ENCODE measurements around the gene CDH12.
"Not testable (repeated sequence)": the region's sequence is repeated elsewhere in the genome, so short reads cannot be mapped to it uniquely, and the experiment has no call there.

DNA sequence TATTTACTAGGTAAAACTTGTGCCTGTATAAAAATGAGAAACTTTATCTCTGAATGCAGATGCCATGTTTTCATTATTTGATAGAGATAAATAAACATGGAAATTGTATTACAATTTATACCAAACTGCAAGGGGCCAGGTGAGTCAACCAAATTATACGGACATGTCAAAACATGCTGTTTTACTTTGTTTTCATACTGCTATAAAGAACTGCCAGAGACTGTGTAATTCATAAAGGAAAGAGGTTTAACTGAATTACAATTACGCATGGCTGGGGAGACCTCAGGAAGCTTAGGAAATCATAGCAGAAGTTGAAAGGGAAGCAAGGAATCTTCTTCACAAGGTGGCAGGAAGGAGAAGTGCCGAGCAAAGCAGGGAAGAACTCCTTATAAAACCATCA, 840.3 kb downstream of the CDH12 start:
- TF ChIP-seq POLR2A (IDR thresholded peaks at IDR 0.05; ENCODE audit: low read depth); POLR2AphosphoS5 (IDR thresholded peaks at IDR 0.05): not testable (repeated sequence)
- TF ChIP-seq, protein P1, sequence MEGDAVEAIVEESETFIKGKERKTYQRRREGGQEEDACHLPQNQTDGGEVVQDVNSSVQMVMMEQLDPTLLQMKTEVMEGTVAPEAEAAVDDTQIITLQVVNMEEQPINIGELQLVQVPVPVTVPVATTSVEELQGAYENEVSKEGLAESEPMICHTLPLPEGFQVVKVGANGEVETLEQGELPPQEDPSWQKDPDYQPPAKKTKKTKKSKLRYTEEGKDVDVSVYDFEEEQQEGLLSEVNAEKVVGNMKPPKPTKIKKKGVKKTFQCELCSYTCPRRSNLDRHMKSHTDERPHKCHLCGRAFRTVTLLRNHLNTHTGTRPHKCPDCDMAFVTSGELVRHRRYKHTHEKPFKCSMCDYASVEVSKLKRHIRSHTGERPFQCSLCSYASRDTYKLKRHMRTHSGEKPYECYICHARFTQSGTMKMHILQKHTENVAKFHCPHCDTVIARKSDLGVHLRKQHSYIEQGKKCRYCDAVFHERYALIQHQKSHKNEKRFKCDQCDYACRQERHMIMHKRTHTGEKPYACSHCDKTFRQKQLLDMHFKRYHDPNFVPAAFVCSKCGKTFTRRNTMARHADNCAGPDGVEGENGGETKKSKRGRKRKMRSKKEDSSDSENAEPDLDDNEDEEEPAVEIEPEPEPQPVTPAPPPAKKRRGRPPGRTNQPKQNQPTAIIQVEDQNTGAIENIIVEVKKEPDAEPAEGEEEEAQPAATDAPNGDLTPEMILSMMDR (IDR thresholded peaks at IDR 0.05) = not testable (repeated sequence)
